H9 (cell line): ENCODE results near the gene DYNC1H1. TPM values are rescaled to one million over a fixed set of nuclear protein-coding genes. Genes with fewer than 3 reads are reported as not detected.

Experiments used
- DNase-seq: peaks from one replicate; pipeline ENCODE4 v3.0.0-alpha.2; 2017
- H2AFZ ChIP-seq: one replicate; pipeline ENCODE4 v1.6.1; 2013; ENCODE audit warnings: mild to moderate bottlenecking, low read length, control low read depth, moderate library complexity
- H2AK5ac ChIP-seq: 2 replicates; pipeline ENCODE4 v1.6.1; 2013; ENCODE audit warnings: low read length, control low read depth, mixed read lengths; ENCODE audit not compliant: insufficient read length
- H2BK120ac ChIP-seq: one replicate; pipeline ENCODE4 v1.6.1; 2013; ENCODE audit warnings: low read depth, mild to moderate bottlenecking, low read length, control low read depth, inconsistent platforms; ENCODE audit not compliant: poor library complexity, severe bottlenecking
- H2BK12ac ChIP-seq: 2 replicates; pipeline ENCODE4 v1.6.1; 2013; ENCODE audit warnings: low read length, control low read depth, mixed read lengths, low read depth; ENCODE audit not compliant: insufficient read length
- H2BK15ac ChIP-seq: 2 replicates; pipeline ENCODE4 v1.6.1; 2013; ENCODE audit warnings: low read depth, low read length, control low read depth
- H2BK20ac ChIP-seq: one replicate; pipeline ENCODE4 v1.6.1; 2013; ENCODE audit warnings: low read depth, mild to moderate bottlenecking, low read length, control low read depth, inconsistent platforms; ENCODE audit not compliant: poor library complexity, severe bottlenecking
- H2BK5ac ChIP-seq: 2 replicates; pipeline ENCODE4 v1.6.1; 2013; ENCODE audit warnings: low read length, control low read depth, mixed read lengths; ENCODE audit not compliant: insufficient read length
- H3K14ac ChIP-seq: 2 replicates; pipeline ENCODE4 v1.6.1; 2013; ENCODE audit warnings: low read length, control low read depth; ENCODE audit not compliant: insufficient read depth
- H3K18ac ChIP-seq: 2 replicates; pipeline ENCODE4 v1.6.1; 2013; ENCODE audit warnings: low read depth, mild to moderate bottlenecking, mixed read lengths, low read length, control low read depth; ENCODE audit not compliant: insufficient read length
- H3K23ac ChIP-seq: 2 replicates; pipeline ENCODE4 v1.6.1; 2013; ENCODE audit warnings: low read length, control low read depth, mixed read lengths, low read depth; ENCODE audit not compliant: insufficient read length
- H3K23me2 ChIP-seq: 2 replicates; pipeline ENCODE4 v1.6.1; 2013; ENCODE audit warnings: low read depth, mild to moderate bottlenecking, mixed read lengths, low read length, control low read depth; ENCODE audit not compliant: insufficient read length, poor library complexity, severe bottlenecking
- H3K27ac ChIP-seq: 2 replicates; pipeline ENCODE4 v1.5.1; 2013; ENCODE audit warnings: low read length, control low read depth, mixed read lengths, low read depth; ENCODE audit not compliant: insufficient read length
- H3K27me3 ChIP-seq: 2 replicates; pipeline ENCODE4 v1.6.1; 2013; ENCODE audit warnings: low read length, control low read depth, inconsistent platforms; ENCODE audit not compliant: insufficient read depth
- H3K4ac ChIP-seq: 2 replicates; pipeline ENCODE4 v1.6.1; 2013; ENCODE audit warnings: low read depth, mild to moderate bottlenecking, control low read depth, inconsistent platforms, low read length, moderate library complexity
- H3K4me1 ChIP-seq: 2 replicates; pipeline ENCODE4 v1.6.1; 2013; ENCODE audit warnings: low read length, control low read depth, inconsistent platforms; ENCODE audit not compliant: insufficient read depth
- H3K4me2 ChIP-seq: 2 replicates; pipeline ENCODE4 v1.6.1; 2013; ENCODE audit warnings: low read length, control low read depth, mixed read lengths; ENCODE audit not compliant: insufficient read length, insufficient read depth
- H3K56ac ChIP-seq: 2 replicates; pipeline ENCODE4 v1.6.1; 2013; ENCODE audit warnings: low read depth, mild to moderate bottlenecking, mixed read lengths, low read length, control low read depth; ENCODE audit not compliant: insufficient read length
- H3K79me1 ChIP-seq: 2 replicates; pipeline ENCODE4 v1.6.1; 2013; ENCODE audit warnings: low read depth, mild to moderate bottlenecking, moderate library complexity, low read length, control low read depth, inconsistent platforms; ENCODE audit not compliant: insufficient read depth, poor library complexity, severe bottlenecking
- H3K79me2 ChIP-seq: 2 replicates; pipeline ENCODE4 v1.6.1; 2013; ENCODE audit warnings: low read length, control low read depth, inconsistent platforms; ENCODE audit not compliant: insufficient read depth
- H3K9ac ChIP-seq: 2 replicates; pipeline ENCODE4 v1.6.1; 2013; ENCODE audit warnings: low read length, control low read depth, mixed read lengths; ENCODE audit not compliant: insufficient read length; ENCODE audit errors: extremely low read depth
- H3K9me3 ChIP-seq: one replicate; pipeline ENCODE4 v1.6.1; 2013; ENCODE audit warnings: low read depth, low read length, inconsistent platforms; ENCODE audit not compliant: control insufficient read depth
- H3T11ph ChIP-seq: one replicate; pipeline ENCODE4 v1.6.1; 2013; ENCODE audit warnings: mild to moderate bottlenecking, low read length, control low read depth, inconsistent platforms
- H4K20me1 ChIP-seq: one replicate; pipeline ENCODE4 v1.6.1; 2013; ENCODE audit not compliant: control insufficient read depth, insufficient read length, insufficient read depth
- H4K5ac ChIP-seq: 2 replicates; pipeline ENCODE4 v1.6.1; 2013; ENCODE audit warnings: low read depth, mild to moderate bottlenecking, mixed read lengths, low read length, control low read depth; ENCODE audit not compliant: insufficient read length
- H4K8ac ChIP-seq: replicated peaks from 2 replicates; pipeline ENCODE4 v1.6.1; 2013; ENCODE audit warnings: low read length, control low read depth, mixed read lengths, low read depth; ENCODE audit not compliant: insufficient read length
- H4K91ac ChIP-seq: 2 replicates; pipeline ENCODE4 v1.6.1; 2013; ENCODE audit warnings: low read depth, mild to moderate bottlenecking, moderate library complexity, mixed read lengths, low read length, control low read depth; ENCODE audit not compliant: insufficient read length
- H3K27ac Mint-ChIP-seq, 3 experiments: 2 replicates in 2 of 3; 3 replicates in 1 of 3; pipeline ENCODE4 v1.8.0; 2020 to 2021; ENCODE audit warnings: mixed read lengths in 3 of 3, mild to moderate bottlenecking in 1 of 3, moderate library complexity in 1 of 3
- H3K27me3 Mint-ChIP-seq: 2 replicates; pipeline ENCODE4 v1.8.0; 2021; ENCODE audit warnings: low read depth, mild to moderate bottlenecking, moderate library complexity, mixed read lengths
- H3K36me3 Mint-ChIP-seq, 3 experiments: 2 replicates in 2 of 3; 3 replicates in 1 of 3; pipeline ENCODE4 v1.8.0; 2020 to 2021; ENCODE audit warnings: low read depth in 3 of 3, mixed read lengths in 3 of 3; ENCODE audit not compliant: insufficient read depth in 1 of 3
- H3K4me1 Mint-ChIP-seq, 2 experiments: 2 replicates each; pipeline ENCODE4 v1.8.0; 2020; ENCODE audit warnings: mixed read lengths in 2 of 2
- H3K4me3 Mint-ChIP-seq, 2 experiments: 2 replicates in 1 of 2; 3 replicates in 1 of 2; pipeline ENCODE4 v1.8.0; 2020 to 2021; ENCODE audit warnings: mild to moderate bottlenecking in 2 of 2, mixed read lengths in 2 of 2, moderate library complexity in 1 of 2
- H3K9me3 Mint-ChIP-seq, 2 experiments: 2 replicates in 1 of 2; 3 replicates in 1 of 2; pipeline ENCODE4 v1.8.0; 2020; ENCODE audit warnings: mild to moderate bottlenecking in 2 of 2, mixed read lengths in 2 of 2, moderate library complexity in 1 of 2
- WGBS: extraction: QIAGEN DNeasy Blood & Tissue Kit; methylation state at CpG from one replicate; pipeline ENCODE4 v1.1.7; 2013; ENCODE audit warnings: missing lambda C conversion rate, low lambda C conversion rate, mixed read lengths; ENCODE audit not compliant: insufficient read length; ENCODE audit errors: extremely low coverage; 5-methylcytosine and 5-hydroxymethylcytosine counted together
- total RNA-seq: library from RNA; stranded (reverse); gene quantifications from 2 replicates; pipeline ENCODE4 v1.2.1, GENCODE V29; 2021
- TF ChIP-seq, protein P1 (sequence below): fragments of 200-600 bp; sonication (generic); conservative IDR thresholded peaks from 3 replicates; pipeline ENCODE4 v1.8.0; 2021; ENCODE audit warnings: antibody characterized with exemption, mild to moderate bottlenecking

The DYNC1H1 gene
- total RNA-seq, 1 experiment from 2014 or later = 359 TPM

DNA sequence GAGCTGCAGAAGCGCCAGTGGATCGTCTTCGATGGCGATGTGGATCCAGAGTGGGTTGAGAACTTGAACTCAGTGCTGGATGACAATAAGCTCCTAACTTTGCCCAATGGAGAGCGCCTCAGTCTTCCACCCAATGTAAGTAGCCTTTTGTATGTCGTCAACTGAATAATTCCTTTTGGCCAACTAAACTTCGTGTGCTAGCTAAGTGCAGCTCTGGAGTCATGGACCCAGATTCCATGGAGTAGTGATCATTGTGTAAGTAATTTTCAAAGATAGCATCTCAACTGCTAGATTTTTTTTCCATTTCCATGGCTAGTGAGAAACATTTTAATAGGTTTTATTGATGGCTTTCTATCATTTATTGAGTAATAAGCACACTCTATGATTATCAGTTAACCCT lies 48.0 kb downstream of the DYNC1H1 start:
- Histone ChIP-seq H4K5ac (no peak overlapping the region), H2BK12ac (no peak overlapping the region), H3K23me2 (no peaks in the 10 kb centered on the region), H3K4me1 (no peaks in the 10 kb centered on the region), H3K4ac (no peak overlapping the region), H3K4me2 (no peak overlapping the region), H4K20me1 (no peaks in the 10 kb centered on the region), H3K56ac (no peak overlapping the region), H3K79me2 (no peaks in the 10 kb centered on the region), H4K91ac (no peak overlapping the region), H2AFZ (no peak overlapping the region), H3K27me3 (no peaks in the 10 kb centered on the region), H2BK15ac (no peak overlapping the region), H3K79me1 (no peaks in the 10 kb centered on the region), H3K9ac (no peak overlapping the region), H2BK120ac (no peak overlapping the region), H2BK20ac (no peak overlapping the region), H4K8ac (no peak overlapping the region), H3K23ac (no peak overlapping the region), H3K18ac (no peak overlapping the region), H3K27ac (no peak overlapping the region), H3T11ph (no peak overlapping the region), H3K9me3 (no peaks in the 10 kb centered on the region), H2AK5ac (no peak overlapping the region), H3K14ac (no peak overlapping the region), H2BK5ac (no peak overlapping the region)
- H3K27ac Mint-ChIP-seq = no peak overlapping the region
- no peak for DNase-seq
- TF ChIP-seq, protein P1, sequence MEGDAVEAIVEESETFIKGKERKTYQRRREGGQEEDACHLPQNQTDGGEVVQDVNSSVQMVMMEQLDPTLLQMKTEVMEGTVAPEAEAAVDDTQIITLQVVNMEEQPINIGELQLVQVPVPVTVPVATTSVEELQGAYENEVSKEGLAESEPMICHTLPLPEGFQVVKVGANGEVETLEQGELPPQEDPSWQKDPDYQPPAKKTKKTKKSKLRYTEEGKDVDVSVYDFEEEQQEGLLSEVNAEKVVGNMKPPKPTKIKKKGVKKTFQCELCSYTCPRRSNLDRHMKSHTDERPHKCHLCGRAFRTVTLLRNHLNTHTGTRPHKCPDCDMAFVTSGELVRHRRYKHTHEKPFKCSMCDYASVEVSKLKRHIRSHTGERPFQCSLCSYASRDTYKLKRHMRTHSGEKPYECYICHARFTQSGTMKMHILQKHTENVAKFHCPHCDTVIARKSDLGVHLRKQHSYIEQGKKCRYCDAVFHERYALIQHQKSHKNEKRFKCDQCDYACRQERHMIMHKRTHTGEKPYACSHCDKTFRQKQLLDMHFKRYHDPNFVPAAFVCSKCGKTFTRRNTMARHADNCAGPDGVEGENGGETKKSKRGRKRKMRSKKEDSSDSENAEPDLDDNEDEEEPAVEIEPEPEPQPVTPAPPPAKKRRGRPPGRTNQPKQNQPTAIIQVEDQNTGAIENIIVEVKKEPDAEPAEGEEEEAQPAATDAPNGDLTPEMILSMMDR = no peak
- H3K27me3 Mint-ChIP-seq = no peaks in the 10 kb centered on the region; the same call in 1 of the 2 replicates
- no peak overlapping the region for H3K4me3 Mint-ChIP-seq
- no peaks in the 10 kb centered on the region for H3K9me3 Mint-ChIP-seq
- no peaks in the 10 kb centered on the region for H3K4me1 Mint-ChIP-seq
- H3K36me3 Mint-ChIP-seq = peaks cover 85 to 100% (median 100%) of the 10 kb centered on the region in 3 experiments; a peak in 6 of 7 replicates
- no CpG with 5 or more reads among the region's 7 CpGs for WGBS
